GM18867 (cell line): ENCODE data around the gene NOTO.
A peak's percentile ranks its signal among the peaks of the same experiment; 100 is the strongest.
"Not testable (repeated sequence)": the region's sequence is repeated elsewhere in the genome, so short reads cannot be mapped to it uniquely, and the experiment has no call there.

Source experiments
- ATAC-seq: cut with Tn5 transposase; IDR thresholded peaks from one replicate; pipeline ENCODE4 v1.9.1; 2021; ENCODE audit warnings: mild to moderate bottlenecking, moderate library complexity; ENCODE audit not compliant: unreplicated experiment

NOTO gene

GRCh38 chr2:73197579-73197978 is 4.8 kb upstream of the NOTO start:
- ATAC-seq: no peak

DNA sequence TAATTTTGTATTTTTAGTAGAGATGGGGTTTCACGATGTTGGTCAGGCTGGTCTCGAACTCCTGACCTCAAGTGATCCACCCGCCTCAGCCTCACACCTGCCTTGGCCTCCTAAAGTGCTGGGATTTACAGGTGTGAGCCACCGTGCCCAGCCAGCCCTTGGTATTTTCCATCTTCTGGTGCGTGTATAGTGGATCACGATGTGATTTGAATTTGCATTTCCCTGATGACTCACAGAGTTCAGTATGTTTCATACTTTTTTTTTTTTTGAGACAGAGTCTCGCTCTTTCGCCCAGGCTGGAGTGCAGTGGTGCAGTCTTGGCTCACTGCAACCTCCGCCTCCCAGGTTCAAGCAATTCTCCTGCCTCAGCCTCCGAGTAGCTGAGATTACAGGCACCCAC is 2.1 kb upstream of the NOTO start:
- ATAC-seq: not testable (repeated sequence)

DNA sequence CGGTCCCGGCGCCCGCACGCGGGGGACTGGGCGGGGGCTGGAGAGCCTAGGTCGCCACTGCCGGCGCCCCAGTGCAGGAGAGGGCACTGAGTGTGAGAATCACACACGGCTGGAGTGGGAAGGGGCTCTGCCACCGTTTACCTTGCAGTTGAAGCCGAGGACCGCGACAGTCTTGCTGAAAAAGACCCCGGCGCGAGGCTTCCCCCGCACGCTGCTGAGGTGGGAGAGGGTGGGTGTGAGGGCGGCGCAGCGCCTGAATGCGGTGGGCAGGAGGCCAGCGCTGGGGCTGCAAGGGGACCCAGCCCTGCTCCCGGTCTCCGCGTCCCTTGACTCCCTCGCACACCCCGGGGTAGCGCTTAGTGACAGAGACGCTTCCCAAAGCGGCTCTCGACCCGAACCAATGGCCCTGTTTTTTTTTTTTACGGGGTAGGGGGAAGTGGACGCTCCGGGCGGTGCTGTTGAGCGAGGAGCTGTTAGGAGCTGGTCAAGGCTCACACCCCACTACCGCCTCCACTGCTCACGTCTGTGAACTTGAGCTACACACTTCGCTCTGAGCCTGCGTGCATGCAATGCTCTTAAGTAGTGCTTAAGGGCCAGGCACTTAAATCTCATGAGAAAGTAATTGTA is 794 bp downstream of the NOTO start:
- ATAC-seq: no peak

- ATAC-seq: no peak
Measured at GRCh38 chr2:73205611-73206010, 3.2 kb downstream of the NOTO start.

DNA sequence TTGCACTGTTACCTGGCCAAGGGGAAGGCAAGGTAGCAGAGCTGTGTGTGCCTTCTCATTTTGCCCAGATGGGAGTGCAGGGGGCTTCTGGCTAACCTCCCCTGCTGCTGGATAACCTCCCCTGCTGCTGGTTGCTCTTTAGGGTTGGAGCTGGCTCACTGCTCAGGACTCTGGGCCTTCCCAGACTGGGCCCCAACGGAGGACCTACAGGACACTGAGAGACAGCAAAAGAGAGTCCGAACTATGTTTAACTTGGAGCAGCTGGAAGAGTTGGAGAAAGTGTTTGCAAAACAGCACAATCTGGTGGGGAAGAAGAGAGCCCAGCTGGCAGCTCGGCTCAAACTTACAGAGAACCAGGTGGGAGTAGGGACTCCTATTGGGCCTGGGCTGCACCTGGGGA is 5.9 kb downstream of the NOTO start:
- no peak for ATAC-seq

GRCh38 chr2:73210019-73210418 is 7.6 kb downstream of the NOTO start:
- no peak for ATAC-seq

DNA sequence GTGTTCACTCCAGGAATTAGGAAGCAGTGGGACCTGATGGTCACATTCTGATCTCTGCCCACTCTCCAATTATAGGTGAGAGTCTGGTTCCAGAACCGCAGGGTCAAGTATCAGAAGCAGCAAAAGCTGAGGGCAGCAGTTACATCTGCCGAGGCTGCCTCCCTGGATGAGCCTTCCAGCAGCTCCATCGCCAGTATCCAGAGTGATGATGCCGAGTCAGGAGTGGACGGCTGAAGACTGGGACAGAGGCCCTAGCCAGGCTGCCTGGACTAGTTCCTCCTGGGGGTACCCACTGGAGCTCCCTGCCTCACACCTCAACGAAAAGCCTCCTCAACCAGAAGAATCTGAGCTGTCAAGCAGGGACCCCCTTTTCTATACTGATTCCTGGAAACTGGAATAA is 8.3 kb downstream of the NOTO start:
- ATAC-seq: no peak

DNA sequence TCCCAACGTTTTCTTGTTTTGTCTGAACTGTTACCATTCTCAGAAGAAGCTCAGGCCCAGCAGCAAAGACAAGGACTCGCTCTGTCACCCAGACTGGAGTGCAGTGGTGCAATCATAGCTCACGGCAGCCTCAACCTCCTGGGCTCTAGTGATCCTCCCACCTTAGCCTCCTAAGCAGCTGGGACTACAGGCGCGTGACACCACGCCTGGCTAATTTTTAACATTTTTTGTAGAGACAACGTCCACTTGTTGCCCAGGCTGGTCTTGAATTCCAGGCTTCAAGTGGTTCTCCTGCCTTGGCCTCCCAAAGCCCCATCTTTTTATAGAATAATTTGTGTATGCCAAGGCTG is 9.7 kb downstream of the NOTO start:
- no peak for ATAC-seq

- ATAC-seq: peak; percentile 75
Measured at GRCh38 chr2:73212448-73213176, 10.2 kb downstream of the NOTO start.

DNA sequence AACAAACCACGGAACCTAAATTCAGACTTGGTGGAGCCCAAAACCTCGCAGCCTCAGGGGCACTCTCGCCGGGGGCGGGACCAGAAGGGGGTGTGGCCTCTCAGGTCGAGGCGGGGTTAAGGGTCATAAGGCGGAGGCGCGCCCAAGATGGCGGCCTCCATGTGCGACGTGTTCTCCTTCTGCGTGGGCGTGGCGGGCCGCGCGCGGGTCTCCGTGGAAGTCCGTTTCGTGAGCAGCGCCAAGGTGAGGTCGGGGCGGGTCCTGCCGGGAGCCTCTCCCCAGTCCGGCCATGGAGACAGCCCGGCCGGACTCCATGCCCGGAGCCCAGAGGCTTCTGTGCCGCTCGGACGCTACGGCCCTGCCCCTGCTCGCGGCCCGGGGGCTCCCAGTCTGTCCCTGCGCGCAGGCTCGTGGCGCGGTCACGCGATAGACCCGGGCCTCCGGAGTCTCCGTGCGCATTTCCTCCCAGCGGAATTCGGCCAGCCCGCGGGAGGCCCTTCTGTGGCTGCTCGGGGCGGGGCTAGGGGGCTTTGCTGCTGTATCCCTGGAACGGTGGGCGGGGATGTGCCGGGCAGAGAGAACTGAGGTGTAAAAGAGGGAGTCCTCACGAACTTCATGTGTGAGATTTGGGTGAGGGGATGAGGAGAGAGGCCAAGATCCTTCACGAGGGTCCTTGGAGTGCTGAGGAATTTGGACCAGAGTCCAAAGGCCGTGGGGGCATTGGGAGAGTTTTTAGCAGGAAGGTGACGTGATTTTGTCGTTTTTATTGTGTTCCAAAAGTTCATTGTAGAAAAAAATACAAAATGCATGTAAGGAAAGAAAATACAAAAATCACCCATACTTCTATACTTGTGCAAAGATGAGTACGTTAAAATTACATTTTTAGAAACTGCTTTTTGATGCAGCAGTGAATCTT is 12.0 kb downstream of the NOTO start, which contains the start of gene SMYD5:
Gene SMYD5, plus strand, starts transcription at position 126 of the 916 bp plus-strand sequence. Its CDS starts 22 bp downstream, at position 148.
- peak; percentile 92 for ATAC-seq

GRCh38 chr2:73215254-73215653 is 12.9 kb downstream of the NOTO start:
- ATAC-seq: no peak

- ATAC-seq: no peak
Measured at GRCh38 chr2:73217160-73217559, 14.8 kb downstream of the NOTO start.

GRCh38 chr2:73217826-73218225 is 15.5 kb downstream of the NOTO start:
- no peak for ATAC-seq

DNA sequence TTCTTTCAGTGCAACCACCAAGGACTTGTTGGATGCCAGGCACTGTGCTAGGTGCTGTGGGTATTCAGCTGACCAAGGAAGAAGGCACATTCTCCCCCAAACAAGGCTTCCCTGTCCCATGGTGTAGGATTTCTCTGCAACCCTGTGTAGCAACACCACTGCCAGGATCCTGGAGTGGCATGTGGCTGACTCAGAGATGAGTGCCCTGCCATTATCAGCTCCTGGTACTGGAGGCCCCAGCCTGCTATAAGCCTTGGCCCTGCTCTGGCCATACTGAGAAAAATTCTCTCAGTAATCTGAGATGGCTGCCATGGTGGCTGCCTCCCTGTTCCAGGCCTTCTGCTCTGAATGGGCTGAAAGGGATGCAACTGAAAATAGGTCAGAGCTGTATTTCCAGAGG is 15.9 kb downstream of the NOTO start:
- ATAC-seq: no peak

DNA sequence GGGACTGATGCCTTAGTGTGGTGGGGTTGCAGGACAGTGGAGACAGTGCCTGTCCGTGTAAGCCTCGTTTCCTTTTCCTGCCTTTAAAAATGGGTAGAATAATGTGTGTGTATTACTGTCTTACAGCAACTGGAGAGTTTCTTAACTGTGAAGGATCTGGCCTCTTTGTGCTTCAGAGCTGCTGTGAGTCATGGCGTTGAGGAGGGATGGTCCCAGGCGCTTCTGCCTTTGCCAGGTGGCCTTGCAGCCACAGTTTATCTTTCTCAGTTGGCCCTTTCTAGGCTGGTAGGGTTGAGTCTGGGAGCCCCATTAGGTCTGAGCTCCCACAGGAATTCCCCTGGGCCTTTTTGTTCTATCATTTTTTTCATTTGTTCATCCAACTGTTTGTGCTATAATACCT is 21.4 kb downstream of the NOTO start:
- no peak for ATAC-seq

GRCh38 chr2:73225513-73226360 is 23.4 kb downstream of the NOTO start:
- ATAC-seq: no peak

DNA sequence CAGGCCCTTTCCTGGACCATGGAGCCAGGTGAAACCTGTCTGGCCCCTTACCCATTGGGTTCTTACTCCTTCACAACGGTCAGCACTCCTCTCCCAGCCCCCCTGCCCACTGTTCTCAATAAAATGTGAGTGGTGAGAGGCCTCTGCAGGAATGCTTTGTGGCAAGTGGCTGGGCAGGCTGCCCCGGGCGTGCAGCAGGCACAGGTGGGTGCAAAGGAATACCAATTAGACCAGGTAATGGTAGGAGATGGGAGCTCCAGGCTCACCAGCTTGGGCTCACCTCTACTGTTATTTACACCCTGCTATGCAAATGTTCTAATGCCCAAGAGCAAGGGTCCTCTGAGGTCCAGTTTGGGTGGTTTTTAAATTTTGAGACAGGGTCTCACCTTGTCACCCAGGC is 24.7 kb downstream of the NOTO start:
- no peak for ATAC-seq

- ATAC-seq: no peak
Measured at GRCh38 chr2:73228631-73229030, 26.3 kb downstream of the NOTO start.

- ATAC-seq: peak; percentile 13
Measured at GRCh38 chr2:73232403-73233153, 30.2 kb downstream of the NOTO start.
